ENCODE data around the gene BID.

GRCh38 chr22:17724241-17724640 lies 50.0 kb downstream of the BID start:
- TF ChIP-seq CTCF (IDR thresholded peaks at IDR 0.05) (no peak), POLR2A (IDR thresholded peaks at IDR 0.05) (no peak)

Data from adrenal gland (tissue), 5 donors.